Keratinocyte (primary cell): ENCODE results near the gene SCAPER. TPM values are rescaled to one million over a fixed set of nuclear protein-coding genes. Genes with fewer than 3 reads are reported as not detected.
"Not testable (repeated sequence)": the region's sequence is repeated elsewhere in the genome, so short reads cannot be mapped to it uniquely, and the experiment has no call there.

Source experiments
- DNase-seq: peaks from one replicate; pipeline ENCODE4 v3.0.0-alpha.2; 2011; ENCODE audit warnings: low read depth, missing footprints, low spot score
- FAIRE-seq: peaks from 2 replicates; lab custom pipeline; 2011; peaks lifted over from hg19 to GRCh38; lab: Jason Lieb, UNC
- H2AFZ ChIP-seq: 2 replicates; pipeline ENCODE4 v1.6.0; 2012; ENCODE audit warnings: low read length, control low read depth, inconsistent platforms; ENCODE audit not compliant: control insufficient read depth
- H3K27ac ChIP-seq: 2 replicates; pipeline ENCODE4 v1.5.1; 2011; ENCODE audit warnings: low read length; ENCODE audit not compliant: control insufficient read depth, insufficient read depth
- H3K27me3 ChIP-seq: 3 replicates; pipeline ENCODE4 v1.6.0; 2011; ENCODE audit warnings: low read length; ENCODE audit not compliant: control insufficient read depth, insufficient read depth; ENCODE audit errors: extremely low read depth
- H3K36me3 ChIP-seq, 2 experiments: 2 replicates in 1 of 2; 3 replicates in 1 of 2; pipeline ENCODE4 v1.5.1; 2011; ENCODE audit warnings: low read length in 2 of 2, mild to moderate bottlenecking in 1 of 2; ENCODE audit not compliant: control insufficient read depth in 2 of 2, insufficient read depth in 2 of 2; ENCODE audit errors: extremely low read depth in 1 of 2
- H3K4me1 ChIP-seq: 3 replicates; pipeline ENCODE4 v1.5.1; 2011; ENCODE audit warnings: low read length; ENCODE audit not compliant: control insufficient read depth, insufficient read depth; ENCODE audit errors: extremely low read depth
- H3K4me2 ChIP-seq: 3 replicates; pipeline ENCODE4 v1.6.0; 2011; ENCODE audit warnings: low read depth, low read length; ENCODE audit not compliant: control insufficient read depth, insufficient read depth; ENCODE audit errors: extremely low read depth
- H3K4me3 ChIP-seq, 3 experiments: fragments of 200-600 bp in 1 of 3; sonication (generic) in 1 of 3; 2 replicates in 2 of 3; 3 replicates in 1 of 3; pipeline ENCODE4 v1.5.1; 2011 to 2016; ENCODE audit warnings: low read length in 3 of 3, mild to moderate bottlenecking in 3 of 3, control low read depth in 2 of 3, inconsistent platforms in 1 of 3, low read depth in 1 of 3, mixed read lengths in 1 of 3, mixed run types in 1 of 3, moderate library complexity in 1 of 3; ENCODE audit not compliant: control insufficient read depth in 2 of 3, insufficient read depth in 2 of 3; ENCODE audit errors: extremely low read depth in 1 of 3
- H3K79me2 ChIP-seq: 2 replicates; pipeline ENCODE4 v1.6.0; 2012; ENCODE audit warnings: low read length; ENCODE audit not compliant: control insufficient read depth, insufficient read depth
- H3K9ac ChIP-seq: 3 replicates; pipeline ENCODE4 v1.6.0; 2011; ENCODE audit warnings: low read length; ENCODE audit not compliant: control insufficient read depth, insufficient read depth; ENCODE audit errors: extremely low read depth
- H3K9me1 ChIP-seq: 3 replicates; pipeline ENCODE4 v1.6.0; 2011; ENCODE audit warnings: low read length; ENCODE audit not compliant: control insufficient read depth, insufficient read depth; ENCODE audit errors: extremely low read depth
- H3K9me3 ChIP-seq: 2 replicates; pipeline ENCODE4 v1.5.1; 2012; ENCODE audit warnings: low read depth, low read length; ENCODE audit not compliant: control insufficient read depth
- H4K20me1 ChIP-seq: 3 replicates; pipeline ENCODE4 v1.6.0; 2011; ENCODE audit warnings: low read length; ENCODE audit not compliant: control insufficient read depth, insufficient read depth; ENCODE audit errors: extremely low read depth
- CTCF ChIP-seq, 3 experiments: IDR thresholded peaks in 1 of 3; conservative IDR thresholded peaks in 1 of 3; optimal IDR thresholded peaks in 1 of 3; 2 replicates in 2 of 3; 3 replicates in 1 of 3; pipeline versions ENCODE3 to v1.5.1; 2011; ENCODE audit warnings: low read length in 3 of 3, mild to moderate bottlenecking in 3 of 3, moderate library complexity in 2 of 3, control low read depth in 1 of 3, inconsistent platforms in 1 of 3; ENCODE audit not compliant: insufficient read depth in 2 of 3; ENCODE audit errors: extremely low read depth in 1 of 3
- EZH2 ChIP-seq: IDR thresholded peaks from one replicate; pipeline ENCODE4 v1.6.1; 2012; ENCODE audit warnings: inconsistent platforms, mild to moderate bottlenecking, low read length, moderate library complexity
- dilution Hi-C: fragments of 300-500 bp; cut with MboI; formaldehyde crosslinking; loops from one replicate; pipeline ENCODE4 v1.7.0; 2020; ENCODE audit warnings: low sequenced_read_pairs; ENCODE audit not compliant: extremely low pct_ligation_motif_present
- polyA plus RNA-seq, 5 experiments: library from polyadenylated mRNA; depleted of rRNA in 3 of 5; stranded (reverse) in 3 of 5; stranded (forward) in 1 of 5; unstranded in 1 of 5; fragments of >200 nt; gene quantifications; 1 replicate in 1 of 5; 2 replicates in 3 of 5; 3 replicates in 1 of 5; pipeline versions ENCODE4 v1.2.1 to v1.2.3, GENCODE V29; 2011 to 2012; ENCODE audit warnings: missing spikeins in 2 of 5, low read depth in 1 of 5, low replicate concordance in 1 of 5

SCAPER gene
- polyA plus RNA-seq, 1 donor (not counting 4 experiments of a cell fraction or from before 2014, with no cell fraction given) = 5.2 TPM

- H3K9me3 ChIP-seq = no peaks in the 10 kb centered on the region
- peaks cover 9% of the 10 kb centered on the region for H3K4me1 ChIP-seq
- no peaks in the 10 kb centered on the region for H4K20me1 ChIP-seq
- H3K36me3 ChIP-seq = no peaks in the 10 kb centered on the region
- FAIRE-seq (no peak), DNase-seq (no peak)
- dilution Hi-C loops = no loop called here
- H3K4me3 ChIP-seq = no peak overlapping the region
- no peak overlapping the region for H2AFZ ChIP-seq
- no peaks in the 10 kb centered on the region for H3K9me1 ChIP-seq
- TF ChIP-seq EZH2 = no peak
- TF ChIP-seq CTCF (optimal IDR thresholded peaks at IDR 0.05 in 1 of 3, IDR thresholded peaks at IDR 0.05 in 1 of 3, conservative IDR thresholded peaks at IDR 0.05 in 1 of 3; ENCODE audit: extremely low read depth in 1 of 3, insufficient read depth in 2 of 3, low read length in 3 of 3) = no peak
- no peaks in the 10 kb centered on the region for H3K79me2 ChIP-seq
- no peak overlapping the region for H3K27ac ChIP-seq
- H3K27me3 ChIP-seq = no peaks in the 10 kb centered on the region
- H3K9ac ChIP-seq = no peak overlapping the region
- H3K4me2 ChIP-seq = no peak overlapping the region
Measured at GRCh38 chr15:76901965-76902364, 3.2 kb downstream of the SCAPER start.

GRCh38 chr15:76899931-76900310 lies 5.2 kb downstream of the SCAPER start:
- H3K9me1 ChIP-seq, H3K4me2 ChIP-seq, DNase-seq, dilution Hi-C loops, H2AFZ ChIP-seq, H3K9me3 ChIP-seq, H3K9ac ChIP-seq, H3K79me2 ChIP-seq, H3K36me3 ChIP-seq, H3K4me3 ChIP-seq, H3K27me3 ChIP-seq, FAIRE-seq, H3K27ac ChIP-seq, H3K4me1 ChIP-seq, H4K20me1 ChIP-seq: not testable (repeated sequence)

GRCh38 chr15:76899176-76899930 lies 5.8 kb downstream of the SCAPER start:
- H2AFZ ChIP-seq, dilution Hi-C loops, H3K9me3 ChIP-seq, H3K9me1 ChIP-seq, H3K4me2 ChIP-seq, H3K36me3 ChIP-seq, H3K4me3 ChIP-seq, H4K20me1 ChIP-seq, H3K27me3 ChIP-seq, H3K27ac ChIP-seq, DNase-seq, H3K4me1 ChIP-seq, H3K9ac ChIP-seq, H3K79me2 ChIP-seq, FAIRE-seq: not testable (repeated sequence)
